ENCODE data around the gene PCP4. TPM values are rescaled to one million over a fixed set of nuclear protein-coding genes. Genes with fewer than 3 reads are reported as not detected.

The PCP4 gene
- total and polyA plus RNA-seq, 4 donors = 0.20 TPM; not detected in 3

DNA sequence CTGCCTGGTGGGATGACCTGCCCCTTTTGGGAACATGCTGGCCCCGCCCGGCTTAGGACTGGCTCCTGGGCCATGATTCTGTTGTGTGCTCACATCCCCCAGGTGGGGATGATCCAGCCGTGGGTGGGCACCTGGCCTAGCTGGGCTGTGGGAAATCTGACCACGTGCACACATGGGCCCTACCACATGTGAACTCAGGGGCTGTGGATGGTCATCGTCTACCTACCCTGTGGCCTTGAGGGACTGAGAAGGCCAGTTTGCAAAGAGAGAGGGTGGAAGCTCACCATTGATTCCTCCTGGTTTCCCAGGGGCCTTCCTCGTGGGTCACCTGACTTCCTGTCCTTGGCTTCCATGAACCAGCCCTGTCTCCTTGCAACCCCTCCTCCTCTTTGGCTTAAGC, 19.4 kb upstream of the PCP4 start:
- H3K9me3 ChIP-seq (ENCODE audit: control insufficient read depth in 4 of 4, low read length in 3 of 4) = no peaks in the 10 kb centered on the region
- no peak overlapping the region for H3K27ac ChIP-seq (ENCODE audit: low read depth in 1 of 2, low read length in 2 of 2)
- TF ChIP-seq TAF1 (conservative IDR thresholded peaks at IDR 0.05) = no peak
- TF ChIP-seq HNF4G (IDR thresholded peaks at IDR 0.05) = no peak
- TF ChIP-seq, protein P1, sequence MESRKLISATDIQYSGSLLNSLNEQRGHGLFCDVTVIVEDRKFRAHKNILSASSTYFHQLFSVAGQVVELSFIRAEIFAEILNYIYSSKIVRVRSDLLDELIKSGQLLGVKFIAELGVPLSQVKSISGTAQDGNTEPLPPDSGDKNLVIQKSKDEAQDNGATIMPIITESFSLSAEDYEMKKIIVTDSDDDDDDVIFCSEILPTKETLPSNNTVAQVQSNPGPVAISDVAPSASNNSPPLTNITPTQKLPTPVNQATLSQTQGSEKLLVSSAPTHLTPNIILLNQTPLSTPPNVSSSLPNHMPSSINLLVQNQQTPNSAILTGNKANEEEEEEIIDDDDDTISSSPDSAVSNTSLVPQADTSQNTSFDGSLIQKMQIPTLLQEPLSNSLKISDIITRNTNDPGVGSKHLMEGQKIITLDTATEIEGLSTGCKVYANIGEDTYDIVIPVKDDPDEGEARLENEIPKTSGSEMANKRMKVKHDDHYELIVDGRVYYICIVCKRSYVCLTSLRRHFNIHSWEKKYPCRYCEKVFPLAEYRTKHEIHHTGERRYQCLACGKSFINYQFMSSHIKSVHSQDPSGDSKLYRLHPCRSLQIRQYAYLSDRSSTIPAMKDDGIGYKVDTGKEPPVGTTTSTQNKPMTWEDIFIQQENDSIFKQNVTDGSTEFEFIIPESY (IDR thresholded peaks at IDR 0.05) = no peak
- no peak for TF ChIP-seq GABPA (IDR thresholded peaks at IDR 0.05 in 1 of 2, conservative IDR thresholded peaks at IDR 0.05 in 1 of 2)
- TF ChIP-seq, protein P2, sequence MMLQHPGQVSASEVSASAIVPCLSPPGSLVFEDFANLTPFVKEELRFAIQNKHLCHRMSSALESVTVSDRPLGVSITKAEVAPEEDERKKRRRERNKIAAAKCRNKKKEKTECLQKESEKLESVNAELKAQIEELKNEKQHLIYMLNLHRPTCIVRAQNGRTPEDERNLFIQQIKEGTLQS (IDR thresholded peaks at IDR 0.05) = no peak
- TF ChIP-seq RAD21 (IDR thresholded peaks at IDR 0.05) = no peak
- TF ChIP-seq, protein P3, sequence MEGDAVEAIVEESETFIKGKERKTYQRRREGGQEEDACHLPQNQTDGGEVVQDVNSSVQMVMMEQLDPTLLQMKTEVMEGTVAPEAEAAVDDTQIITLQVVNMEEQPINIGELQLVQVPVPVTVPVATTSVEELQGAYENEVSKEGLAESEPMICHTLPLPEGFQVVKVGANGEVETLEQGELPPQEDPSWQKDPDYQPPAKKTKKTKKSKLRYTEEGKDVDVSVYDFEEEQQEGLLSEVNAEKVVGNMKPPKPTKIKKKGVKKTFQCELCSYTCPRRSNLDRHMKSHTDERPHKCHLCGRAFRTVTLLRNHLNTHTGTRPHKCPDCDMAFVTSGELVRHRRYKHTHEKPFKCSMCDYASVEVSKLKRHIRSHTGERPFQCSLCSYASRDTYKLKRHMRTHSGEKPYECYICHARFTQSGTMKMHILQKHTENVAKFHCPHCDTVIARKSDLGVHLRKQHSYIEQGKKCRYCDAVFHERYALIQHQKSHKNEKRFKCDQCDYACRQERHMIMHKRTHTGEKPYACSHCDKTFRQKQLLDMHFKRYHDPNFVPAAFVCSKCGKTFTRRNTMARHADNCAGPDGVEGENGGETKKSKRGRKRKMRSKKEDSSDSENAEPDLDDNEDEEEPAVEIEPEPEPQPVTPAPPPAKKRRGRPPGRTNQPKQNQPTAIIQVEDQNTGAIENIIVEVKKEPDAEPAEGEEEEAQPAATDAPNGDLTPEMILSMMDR (IDR thresholded peaks at IDR 0.05; ENCODE audit: low read depth, low read length, missing input control) = no peak
- no peak for TF ChIP-seq JUND (IDR thresholded peaks at IDR 0.05)
- no peak for TF ChIP-seq FOXA1 (IDR thresholded peaks at IDR 0.05)
- TF ChIP-seq, protein P4, sequence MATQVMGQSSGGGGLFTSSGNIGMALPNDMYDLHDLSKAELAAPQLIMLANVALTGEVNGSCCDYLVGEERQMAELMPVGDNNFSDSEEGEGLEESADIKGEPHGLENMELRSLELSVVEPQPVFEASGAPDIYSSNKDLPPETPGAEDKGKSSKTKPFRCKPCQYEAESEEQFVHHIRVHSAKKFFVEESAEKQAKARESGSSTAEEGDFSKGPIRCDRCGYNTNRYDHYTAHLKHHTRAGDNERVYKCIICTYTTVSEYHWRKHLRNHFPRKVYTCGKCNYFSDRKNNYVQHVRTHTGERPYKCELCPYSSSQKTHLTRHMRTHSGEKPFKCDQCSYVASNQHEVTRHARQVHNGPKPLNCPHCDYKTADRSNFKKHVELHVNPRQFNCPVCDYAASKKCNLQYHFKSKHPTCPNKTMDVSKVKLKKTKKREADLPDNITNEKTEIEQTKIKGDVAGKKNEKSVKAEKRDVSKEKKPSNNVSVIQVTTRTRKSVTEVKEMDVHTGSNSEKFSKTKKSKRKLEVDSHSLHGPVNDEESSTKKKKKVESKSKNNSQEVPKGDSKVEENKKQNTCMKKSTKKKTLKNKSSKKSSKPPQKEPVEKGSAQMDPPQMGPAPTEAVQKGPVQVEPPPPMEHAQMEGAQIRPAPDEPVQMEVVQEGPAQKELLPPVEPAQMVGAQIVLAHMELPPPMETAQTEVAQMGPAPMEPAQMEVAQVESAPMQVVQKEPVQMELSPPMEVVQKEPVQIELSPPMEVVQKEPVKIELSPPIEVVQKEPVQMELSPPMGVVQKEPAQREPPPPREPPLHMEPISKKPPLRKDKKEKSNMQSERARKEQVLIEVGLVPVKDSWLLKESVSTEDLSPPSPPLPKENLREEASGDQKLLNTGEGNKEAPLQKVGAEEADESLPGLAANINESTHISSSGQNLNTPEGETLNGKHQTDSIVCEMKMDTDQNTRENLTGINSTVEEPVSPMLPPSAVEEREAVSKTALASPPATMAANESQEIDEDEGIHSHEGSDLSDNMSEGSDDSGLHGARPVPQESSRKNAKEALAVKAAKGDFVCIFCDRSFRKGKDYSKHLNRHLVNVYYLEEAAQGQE (IDR thresholded peaks at IDR 0.05) = no peak
- H3K9ac ChIP-seq (ENCODE audit: low read depth in 1 of 2, low read length in 2 of 2) = no peak overlapping the region
- no peak for DNase-seq (ENCODE audit: low spot score)
- H3K36me3 ChIP-seq (ENCODE audit: control insufficient read depth in 4 of 4, insufficient read depth in 3 of 4, low read depth in 1 of 4, low read length in 3 of 4) = no peaks in the 10 kb centered on the region
- WGBS = 77% methylated on average over 6 of the region's 6 CpGs
- no peak overlapping the region for H3K4me3 ChIP-seq (ENCODE audit: low read depth in 1 of 3, low read length in 3 of 3)
- H3K4me1 ChIP-seq (ENCODE audit: control insufficient read depth in 4 of 4, insufficient read depth in 4 of 4, low read length in 3 of 4) = no peaks in the 10 kb centered on the region
- peaks cover 0 to 4% (median under 1%) of the 10 kb centered on the region in 4 donors for H3K27me3 ChIP-seq (ENCODE audit: control insufficient read depth in 4 of 4, insufficient read depth in 4 of 4, low read length in 3 of 4)

DNA sequence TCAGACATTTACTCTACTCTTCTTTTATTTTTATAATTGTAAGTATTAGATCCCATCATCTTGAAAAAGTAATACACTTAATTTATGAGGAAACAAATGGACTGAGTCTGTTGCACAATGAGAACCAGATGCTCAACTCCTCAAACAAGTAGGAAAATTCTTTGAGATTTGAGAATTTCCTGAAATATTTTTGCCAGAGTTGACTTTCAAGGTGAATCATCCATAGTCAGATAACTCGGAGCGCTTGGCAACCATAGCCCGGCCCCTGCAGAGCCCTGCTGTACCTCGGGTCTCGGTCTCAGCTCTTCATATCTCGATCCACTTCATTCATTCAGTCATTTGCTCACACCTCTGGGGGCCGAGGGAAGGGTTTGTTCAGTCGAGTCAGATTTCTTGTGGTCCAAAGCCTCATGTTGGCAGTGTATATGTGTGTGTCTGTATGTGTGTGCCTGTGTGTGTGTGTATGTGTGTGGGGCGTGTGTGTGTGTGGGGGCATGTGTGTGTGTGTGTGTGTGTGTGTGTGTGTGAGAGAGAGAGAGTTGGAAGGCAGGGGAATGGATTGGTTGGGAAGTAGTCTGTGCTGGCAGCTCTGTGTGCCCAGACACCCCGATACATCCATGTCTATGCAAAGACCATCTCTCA, 18.1 kb upstream of the PCP4 start:
- Histone ChIP-seq H3K27ac (ENCODE audit: low read depth in 1 of 2, low read length in 2 of 2) (no peak overlapping the region), H3K9ac (ENCODE audit: low read depth in 1 of 2, low read length in 2 of 2) (no peak overlapping the region), H3K27me3 (ENCODE audit: control insufficient read depth in 4 of 4, insufficient read depth in 4 of 4, low read length in 3 of 4) (peaks cover 0 to 2% (median 0%) of the 10 kb centered on the region in 4 donors), H3K4me3 (ENCODE audit: low read depth in 1 of 3, low read length in 3 of 3) (no peak overlapping the region), H3K9me3 (ENCODE audit: control insufficient read depth in 4 of 4, low read length in 3 of 4) (no peaks in the 10 kb centered on the region), H3K4me1 (ENCODE audit: control insufficient read depth in 4 of 4, insufficient read depth in 4 of 4, low read length in 3 of 4) (no peaks in the 10 kb centered on the region), H3K36me3 (ENCODE audit: control insufficient read depth in 4 of 4, insufficient read depth in 3 of 4, low read depth in 1 of 4, low read length in 3 of 4) (no peaks in the 10 kb centered on the region)
- DNase-seq (ENCODE audit: low spot score) = no peak
- 75% methylated on average over 10 of the region's 10 CpGs for WGBS
- TF ChIP-seq SP1 (IDR thresholded peaks at IDR 0.05) = no peak
- TF ChIP-seq, protein P1 (IDR thresholded peaks at IDR 0.05) = no peak
- TF ChIP-seq FOXA1 (IDR thresholded peaks at IDR 0.05) = no peak
- no peak for TF ChIP-seq RXRA (IDR thresholded peaks at IDR 0.05)
- TF ChIP-seq, protein P5, sequence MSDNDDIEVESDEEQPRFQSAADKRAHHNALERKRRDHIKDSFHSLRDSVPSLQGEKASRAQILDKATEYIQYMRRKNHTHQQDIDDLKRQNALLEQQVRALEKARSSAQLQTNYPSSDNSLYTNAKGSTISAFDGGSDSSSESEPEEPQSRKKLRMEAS (IDR thresholded peaks at IDR 0.05) = no peak
- no peak for TF ChIP-seq TAF1 (conservative IDR thresholded peaks at IDR 0.05)
- TF ChIP-seq HNF4A (conservative IDR thresholded peaks at IDR 0.05) = no peak
- TF ChIP-seq JUND (IDR thresholded peaks at IDR 0.05) = no peak
- TF ChIP-seq, protein P4 (IDR thresholded peaks at IDR 0.05) = no peak
- no peak for TF ChIP-seq NR2F2 (IDR thresholded peaks at IDR 0.05)
- TF ChIP-seq, protein P2 (IDR thresholded peaks at IDR 0.05) = no peak
- no peak for TF ChIP-seq HNF4G (IDR thresholded peaks at IDR 0.05)
- no peak for TF ChIP-seq RAD21 (IDR thresholded peaks at IDR 0.05)
- no peak for TF ChIP-seq YY1 (IDR thresholded peaks at IDR 0.05)
